Transverse colon (tissue), 4 donors: ENCODE results near the gene RGS6. TPM values are rescaled to one million over a fixed set of nuclear protein-coding genes. Genes with fewer than 3 reads are reported as not detected.

Experiments used
- DNase-seq: peaks from one replicate; pipeline ENCODE4 v3.0.0-alpha.2; 2019
- H3K27ac ChIP-seq, 4 donors: fragments of 200-600 bp; sonication (generic); 2 replicates each; pipeline ENCODE4 v1.5.1; 2016 to 2018; ENCODE audit warnings: inconsistent platforms in 4 of 4
- H3K27me3 ChIP-seq: fragments of 200-600 bp; sonication (generic); 2 replicates; pipeline ENCODE4 v1.5.1; 2017; ENCODE audit warnings: inconsistent platforms
- H3K36me3 ChIP-seq, 4 donors: fragments of 200-600 bp; sonication (generic); 2 replicates each; pipeline ENCODE4 v1.5.1; 2017 to 2019; ENCODE audit warnings: inconsistent platforms in 4 of 4
- H3K4me1 ChIP-seq, 4 donors: fragments of 200-600 bp; sonication (generic); 2 replicates each; pipeline ENCODE4 v1.5.1; 2017 to 2020; ENCODE audit warnings: inconsistent platforms in 4 of 4
- H3K4me3 ChIP-seq, 4 donors: fragments of 200-600 bp; sonication (generic); 1 replicate in 1 of 4; 2 replicates in 3 of 4; pipeline versions ENCODE4 v1.5.1 to v1.6.1; 2017 to 2019; ENCODE audit warnings: inconsistent platforms in 4 of 4
- H3K9me3 ChIP-seq, 2 donors: fragments of 200-600 bp; sonication (generic); 2 replicates each; pipeline ENCODE4 v1.5.1; 2017 to 2019; ENCODE audit warnings: inconsistent platforms in 2 of 2
- CTCF ChIP-seq, 5 experiments: fragments of 200-600 bp in 3 of 5; fragments of 450-650 bp in 2 of 5; sonication (generic) in 3 of 5; IDR thresholded peaks; 1 replicate in 2 of 5; 2 replicates in 3 of 5; pipeline ENCODE4 v1.5.1; 2016 to 2017; ENCODE audit warnings: antibody characterized with exemption in 5 of 5, inconsistent platforms in 3 of 5, mild to moderate bottlenecking in 2 of 5, moderate library complexity in 1 of 5
- EP300 ChIP-seq: sonication (generic); formaldehyde crosslinking; IDR thresholded peaks from one replicate; pipeline ENCODE4 v1.6.1; 2017; ENCODE audit warnings: antibody characterized with exemption, low read depth
- POLR2A ChIP-seq: fragments of 450-650 bp; IDR thresholded peaks from one replicate; pipeline ENCODE4 v1.6.1; 2016; ENCODE audit warnings: antibody characterized with exemption, mild to moderate bottlenecking, moderate library complexity
- POLR2AphosphoS5 ChIP-seq, 3 donors: sonication (generic); formaldehyde crosslinking; IDR thresholded peaks; one replicate each; pipeline ENCODE4 v1.6.1; 2016; ENCODE audit warnings: antibody characterized with exemption in 3 of 3
- WGBS, 2 donors: methylation state at CpG; one replicate each; pipeline ENCODE4 v1.1.5; 2018; ENCODE audit warnings: low coverage in 1 of 2; 5-methylcytosine and 5-hydroxymethylcytosine counted together
- in situ Hi-C, 4 donors: fragments of 200-750 bp; cut with MboI; loops; one replicate each; pipeline versions ENCODE4 v1.15.0 to v1.15.1; 2017; ENCODE audit warnings: low sequenced_read_pairs in 3 of 4, low pct_ligation_motif_present in 1 of 4, low pct_unique_long_range_greater_than_20kb in 1 of 4
- intact Hi-C: fragments of 100-400 bp; cut with DNase I; formaldehyde crosslinking; loops from one replicate; pipeline ENCODE4 v1.15.1; 2023; ENCODE audit warnings: low total_unique reads
- total RNA-seq, 4 donors: library from RNA; depleted of rRNA; stranded (reverse); fragments of >200 nt; gene quantifications; one replicate each; pipeline ENCODE4 v1.1.0, GENCODE V29; 2016

The RGS6 gene
- total RNA-seq, 4 donors from 2014 or later = 0.41 to 0.48 TPM; not detected in 2

DNA sequence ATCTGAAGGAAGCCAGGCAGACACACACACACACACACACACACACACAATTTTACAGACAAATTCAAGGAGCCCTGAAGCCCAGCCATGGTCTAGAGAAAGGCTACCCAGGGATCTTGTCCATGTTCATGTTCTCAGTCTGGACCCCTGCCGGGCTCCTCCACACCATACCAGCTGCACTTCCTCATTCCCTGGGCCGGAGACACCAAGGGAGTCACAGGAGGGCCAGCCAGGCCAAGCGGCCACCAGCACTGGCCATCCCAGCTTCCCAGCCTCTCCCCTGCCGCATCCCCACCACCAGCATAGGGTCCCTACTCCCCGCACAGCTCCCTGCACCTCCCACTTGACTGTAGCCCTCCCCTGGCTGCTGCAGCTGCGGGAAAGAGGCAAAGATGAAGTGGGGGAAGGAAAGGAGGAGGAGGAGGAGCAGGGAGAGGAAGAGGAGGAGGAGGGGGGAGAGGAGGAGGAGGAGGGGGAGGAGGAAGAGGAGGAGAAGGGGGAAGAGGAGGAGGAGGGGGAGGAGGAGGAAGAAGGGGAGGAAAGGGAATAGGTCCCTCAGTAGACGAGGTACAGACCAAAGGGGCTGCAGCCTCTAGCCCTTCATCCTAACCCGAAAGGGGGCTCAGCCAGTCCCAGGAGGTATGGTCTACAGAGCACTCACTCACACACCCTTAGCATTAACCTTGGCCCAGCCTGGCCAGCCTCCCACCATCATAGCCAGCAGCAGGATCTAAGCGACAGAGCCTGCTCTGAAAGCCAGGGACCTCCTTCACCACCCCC, 668.5 kb downstream of the RGS6 start:
- Histone ChIP-seq H3K9me3 (no peaks in the 10 kb centered on the region), H3K27me3 (peaks cover 3% of the 10 kb centered on the region), H3K36me3 (no peaks in the 10 kb centered on the region), H3K4me1 (no peaks in the 10 kb centered on the region), H3K4me3 (no peak overlapping the region), H3K27ac (no peak overlapping the region)
- TF ChIP-seq CTCF (IDR thresholded peaks at IDR 0.05) (no peak), POLR2AphosphoS5 (IDR thresholded peaks at IDR 0.05) (no peak), POLR2A (no peak), EP300 (no peak)
- DNase-seq = no peak
- in situ Hi-C loops (no loop called here), intact Hi-C loops (no loop called here)
- WGBS, 2 donors = 77 to 83% methylated on average over 2 to 9 of the region's 9 CpGs

- in situ Hi-C loops = no loop called here
- no peaks in the 10 kb centered on the region for H3K9me3 ChIP-seq
- intact Hi-C loops = no loop called here
- no peaks in the 10 kb centered on the region for H3K27me3 ChIP-seq
- no peak for TF ChIP-seq EP300
- WGBS, 2 donors = 73 to 79% methylated on average over 4 of the region's 4 CpGs
- no peak overlapping the region for H3K27ac ChIP-seq
- no peaks in the 10 kb centered on the region for H3K4me1 ChIP-seq
- no peak for DNase-seq
- H3K36me3 ChIP-seq = no peaks in the 10 kb centered on the region
- no peak overlapping the region for H3K4me3 ChIP-seq
Measured at GRCh38 chr14:72603639-72604038, 671.4 kb downstream of the RGS6 start.

- intact Hi-C loops = no loop called here
- 91% methylated on average over 3 of the region's 3 CpGs; no CpG with 5 or more reads in 1 of the 2 donors for whole genome bisulfite sequencing, 2 donors
- in situ Hi-C loops = no loop called here
Measured at GRCh38 chr14:72604133-72604532, 671.9 kb downstream of the RGS6 start.

DNA sequence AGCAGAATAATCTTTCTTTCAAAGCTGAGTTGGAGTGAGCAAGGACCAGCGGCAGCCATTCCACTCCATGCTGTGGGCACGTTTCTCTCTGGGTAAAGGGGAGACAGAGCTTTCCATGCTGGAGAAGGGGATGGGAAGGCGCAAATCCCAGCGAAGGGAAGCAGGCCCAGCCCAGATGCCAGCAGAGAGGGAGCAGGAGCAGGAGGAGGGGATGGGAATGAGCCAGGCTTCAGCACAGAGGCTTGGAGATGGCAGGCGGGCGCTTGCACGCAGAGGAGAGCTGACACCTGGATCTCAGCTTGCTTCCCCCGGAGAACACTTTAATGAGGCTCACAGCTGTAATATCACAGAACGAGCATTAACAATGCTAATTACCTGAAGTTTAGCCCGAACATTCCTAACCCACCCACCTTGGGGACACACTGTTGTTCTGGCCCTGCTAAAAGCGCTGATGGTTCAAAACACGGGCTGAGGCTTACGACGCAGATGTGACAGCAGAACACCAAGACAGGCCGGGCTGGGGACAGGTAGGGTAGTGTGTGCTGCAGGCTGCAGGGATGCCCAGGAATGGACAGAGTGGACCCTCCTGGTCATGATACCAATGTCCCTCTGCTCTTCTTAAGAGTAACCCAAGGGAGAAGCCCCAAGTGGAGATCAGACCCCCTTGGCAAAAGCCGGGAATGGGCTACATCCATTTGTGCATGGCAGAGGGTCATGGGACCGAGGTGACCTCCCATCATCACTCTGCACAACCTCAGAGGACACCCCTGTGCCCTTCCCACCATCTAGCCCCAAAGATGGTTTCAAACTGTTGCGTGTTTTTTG, 673.1 kb downstream of the RGS6 start:
- intact Hi-C loops (no loop called here), in situ Hi-C loops (no loop called here)
- Histone ChIP-seq H3K27ac (no peak overlapping the region), H3K27me3 (no peaks in the 10 kb centered on the region), H3K4me3 (no peak overlapping the region), H3K4me1 (no peaks in the 10 kb centered on the region), H3K36me3 (no peaks in the 10 kb centered on the region), H3K9me3 (no peaks in the 10 kb centered on the region)
- WGBS, 2 donors = 93 to 100% methylated on average over 3 to 16 of the region's 18 CpGs
- no peak for TF ChIP-seq POLR2A
- TF ChIP-seq CTCF (IDR thresholded peaks at IDR 0.05) = no peak
- no peak for TF ChIP-seq EP300
- no peak for TF ChIP-seq POLR2AphosphoS5 (IDR thresholded peaks at IDR 0.05)
- no peak for DNase-seq

More at GRCh38 chr14:72604133-72604532, 671.9 kb downstream of the RGS6 start:
- Histone ChIP-seq H3K27me3 (no peaks in the 10 kb centered on the region), H3K4me3 (no peak overlapping the region), H3K36me3 (no peaks in the 10 kb centered on the region), H3K9me3 (no peaks in the 10 kb centered on the region), H3K27ac (no peak overlapping the region), H3K4me1 (no peaks in the 10 kb centered on the region)
- no peak for TF ChIP-seq CTCF (IDR thresholded peaks at IDR 0.05)
- TF ChIP-seq EP300 = no peak
- no peak for TF ChIP-seq POLR2AphosphoS5 (IDR thresholded peaks at IDR 0.05)
- TF ChIP-seq POLR2A = no peak
- no peak for DNase-seq
